ENCODE results near the gene COG5.

COG5 gene

DNA sequence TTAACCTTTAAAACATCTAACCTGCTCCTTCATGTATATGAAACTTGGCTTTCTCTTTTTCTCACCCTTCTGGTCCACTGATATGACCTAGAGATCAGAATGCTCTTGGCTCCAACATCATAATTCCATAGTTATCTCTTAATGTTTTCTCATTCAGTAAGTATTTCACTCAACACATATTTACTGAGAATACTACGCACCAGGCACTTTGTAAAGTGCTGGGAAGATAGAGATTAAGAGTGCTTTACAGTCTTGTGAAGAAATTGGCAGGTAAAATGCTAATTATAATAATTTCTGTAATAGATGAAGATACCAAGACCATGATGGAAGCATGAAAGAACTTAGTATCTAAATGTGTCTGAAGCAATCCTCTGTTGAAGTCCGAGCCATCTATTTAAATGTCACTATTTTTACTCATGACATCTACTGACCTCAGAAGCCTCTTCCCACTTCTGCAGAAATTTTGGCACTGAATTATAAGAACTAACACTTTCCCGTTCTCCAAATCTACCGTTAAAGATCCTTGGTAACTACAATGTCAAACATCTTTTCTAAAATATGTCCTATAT lies 278.7 kb downstream of the COG5 start:
- Histone ChIP-seq H3K4me1 (ENCODE audit: control insufficient read depth, low read length) (0 out of 2 replicates have a peak, but pooled peaks cover 3% of the 10 kb centered on the region), H3K27ac (ENCODE audit: low read depth, low read length) (no peak overlapping the region), H4K20me1 (ENCODE audit: control insufficient read depth, insufficient read depth, low read depth, low read length) (no peaks in the 10 kb centered on the region), H3K4me3 (ENCODE audit: low read length) (no peak overlapping the region), H3K4me2 (ENCODE audit: low read length) (no peak overlapping the region), H3K9me2 (replicated peaks; ENCODE audit: control insufficient read depth, low read length) (no peaks in the 10 kb centered on the region), H3K79me2 (ENCODE audit: control insufficient read depth, low read length) (no peaks in the 10 kb centered on the region), H3F3A (ENCODE audit: control insufficient read depth, insufficient read depth) (0 out of 2 replicates have a peak, but pooled peaks cover 4% of the 10 kb centered on the region), H3K36me3 (ENCODE audit: control insufficient read depth, low read length) (no peaks in the 10 kb centered on the region), H3K9me3 (ENCODE audit: control insufficient read depth, insufficient read depth, low read length) (no peaks in the 10 kb centered on the region), H3K27me3 (ENCODE audit: control insufficient read depth, low read length) (no peaks in the 10 kb centered on the region)
- TF ChIP-seq CTCF (IDR thresholded peaks at IDR 0.05; ENCODE audit: low read depth, low read length, poor library complexity, severe bottlenecking) = no peak
- TF ChIP-seq EZH2phosphoT487 (IDR thresholded peaks at IDR 0.05; ENCODE audit: borderline replicate concordance, low read length) = no peak

DNA sequence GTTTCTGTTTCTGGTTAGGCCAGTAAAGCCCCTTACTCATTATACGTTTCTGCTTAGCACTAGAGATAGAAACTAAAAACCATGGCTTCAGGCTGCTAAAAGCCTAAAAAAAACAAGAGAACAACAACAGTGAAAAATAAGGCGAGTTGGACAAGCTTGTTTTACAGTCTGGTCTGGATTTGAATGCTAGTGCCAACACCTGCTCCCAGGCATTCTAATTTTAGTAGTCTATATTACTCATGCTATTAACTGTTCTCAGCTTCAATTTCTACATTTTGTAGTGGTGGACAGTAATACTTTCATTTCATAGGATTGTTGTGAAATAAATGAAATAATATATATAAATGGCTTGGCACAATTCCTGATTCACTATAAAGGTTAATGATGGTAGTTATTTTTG lies 286.4 kb downstream of the COG5 start:
- no peak overlapping the region for H3K4me3 ChIP-seq (ENCODE audit: low read length)
- no peak overlapping the region for H3K4me2 ChIP-seq (ENCODE audit: low read length)
- no peaks in the 10 kb centered on the region for H3K27me3 ChIP-seq (ENCODE audit: control insufficient read depth, low read length)
- no peak overlapping the region for H3K27ac ChIP-seq (ENCODE audit: low read depth, low read length)
- H4K20me1 ChIP-seq (ENCODE audit: control insufficient read depth, insufficient read depth, low read depth, low read length) = no peaks in the 10 kb centered on the region
- H3K36me3 ChIP-seq (ENCODE audit: control insufficient read depth, low read length) = no peaks in the 10 kb centered on the region
- H3K4me1 ChIP-seq (ENCODE audit: control insufficient read depth, low read length) = 0 out of 2 replicates have a peak, but pooled peaks cover 3% of the 10 kb centered on the region
- no peaks in the 10 kb centered on the region for H3K79me2 ChIP-seq (ENCODE audit: control insufficient read depth, low read length)
- H3K9me2 ChIP-seq (replicated peaks; ENCODE audit: control insufficient read depth, low read length) = no peaks in the 10 kb centered on the region
- no peaks in the 10 kb centered on the region for H3K9me3 ChIP-seq (ENCODE audit: control insufficient read depth, insufficient read depth, low read length)
- no peak for TF ChIP-seq CTCF (IDR thresholded peaks at IDR 0.05; ENCODE audit: low read depth, low read length, poor library complexity, severe bottlenecking)
- TF ChIP-seq EZH2phosphoT487 (IDR thresholded peaks at IDR 0.05; ENCODE audit: borderline replicate concordance, low read length) = no peak
- H3F3A ChIP-seq (ENCODE audit: control insufficient read depth, insufficient read depth) = no peaks in the 10 kb centered on the region

DNA sequence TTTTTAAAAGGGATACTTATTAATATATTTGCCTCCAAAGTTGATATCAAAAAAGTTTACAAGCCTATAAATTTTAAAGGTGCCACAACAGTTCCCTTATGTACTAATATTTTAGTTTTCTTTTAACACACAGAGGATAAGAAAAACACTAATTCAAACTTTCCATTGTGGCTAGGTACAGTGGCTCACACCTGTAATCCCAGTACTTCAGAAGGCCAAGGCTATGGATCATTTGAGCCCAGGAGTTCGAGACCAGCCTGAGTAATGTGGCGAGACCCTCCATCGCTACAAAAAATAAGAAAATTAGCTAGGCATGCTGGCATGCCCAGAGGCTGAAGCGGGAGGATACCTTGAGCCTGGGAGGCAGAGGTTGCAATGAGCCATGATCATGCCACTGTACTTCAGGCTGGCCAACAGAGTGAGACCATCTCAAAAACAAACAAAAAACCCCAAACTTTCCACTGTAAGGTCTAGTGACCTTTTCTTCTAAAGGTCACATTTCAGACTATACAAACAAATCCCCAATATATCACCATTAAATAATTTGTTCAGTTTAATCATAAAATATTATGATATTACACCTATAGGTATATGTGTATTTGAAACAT lies 287.4 kb downstream of the COG5 start:
- Histone ChIP-seq H3K4me3 (ENCODE audit: low read length) (no peak overlapping the region), H3F3A (ENCODE audit: control insufficient read depth, insufficient read depth) (no peaks in the 10 kb centered on the region), H3K4me2 (ENCODE audit: low read length) (no peak overlapping the region), H3K4me1 (ENCODE audit: control insufficient read depth, low read length) (0 out of 2 replicates have a peak, but pooled peaks cover under 1% of the 10 kb centered on the region), H3K9me3 (ENCODE audit: control insufficient read depth, insufficient read depth, low read length) (no peaks in the 10 kb centered on the region), H3K9me2 (replicated peaks; ENCODE audit: control insufficient read depth, low read length) (no peaks in the 10 kb centered on the region), H3K36me3 (ENCODE audit: control insufficient read depth, low read length) (no peaks in the 10 kb centered on the region), H3K79me2 (ENCODE audit: control insufficient read depth, low read length) (no peaks in the 10 kb centered on the region), H3K27ac (ENCODE audit: low read depth, low read length) (no peak overlapping the region), H4K20me1 (ENCODE audit: control insufficient read depth, insufficient read depth, low read depth, low read length) (no peaks in the 10 kb centered on the region), H3K27me3 (ENCODE audit: control insufficient read depth, low read length) (no peaks in the 10 kb centered on the region)
- no peak for TF ChIP-seq EZH2phosphoT487 (IDR thresholded peaks at IDR 0.05; ENCODE audit: borderline replicate concordance, low read length)
- TF ChIP-seq CTCF (IDR thresholded peaks at IDR 0.05; ENCODE audit: low read depth, low read length, poor library complexity, severe bottlenecking) = no peak

All from DOHH2 (cell line).